ENCODE measurements around the gene MOSPD3.

The MOSPD3 gene

GRCh38 chr7:100568176-100568895 is 44.0 kb upstream of the MOSPD3 start:
- Histone ChIP-seq H3K27ac (no peak overlapping the region), H3K4me1 (ENCODE audit: low read depth, poor library complexity, severe bottlenecking) (no peaks in the 10 kb centered on the region), H2AFZ (ENCODE audit: low read depth) (no peak overlapping the region), H3K4me3 (IDR thresholded peaks at IDR 0.05; ENCODE audit: insufficient read depth, low read depth, low read length) (no peak overlapping the region), H3K9ac (no peak overlapping the region), H4K20me1 (ENCODE audit: insufficient read depth) (no peaks in the 10 kb centered on the region), H3K36me3 (ENCODE audit: insufficient read depth) (no peaks in the 10 kb centered on the region), H3K79me2 (ENCODE audit: insufficient read depth, low read depth) (no peaks in the 10 kb centered on the region), H3K4me2 (no peak overlapping the region), H3K27me3 (ENCODE audit: insufficient read depth, low read depth) (no peaks in the 10 kb centered on the region)
- no peak for TF ChIP-seq CTCF (conservative IDR thresholded peaks at IDR 0.05; ENCODE audit: low read depth, low read length)

GRCh38 chr7:100568896-100569844 is 43.2 kb upstream of the MOSPD3 start:
- Histone ChIP-seq H3K9ac (no peak overlapping the region), H3K36me3 (ENCODE audit: insufficient read depth) (no peaks in the 10 kb centered on the region), H3K4me1 (ENCODE audit: low read depth, poor library complexity, severe bottlenecking) (no peaks in the 10 kb centered on the region), H3K27ac (no peak overlapping the region), H2AFZ (ENCODE audit: low read depth) (no peak overlapping the region), H4K20me1 (ENCODE audit: insufficient read depth) (no peaks in the 10 kb centered on the region), H3K4me2 (no peak overlapping the region), H3K79me2 (ENCODE audit: insufficient read depth, low read depth) (no peaks in the 10 kb centered on the region), H3K27me3 (ENCODE audit: insufficient read depth, low read depth) (no peaks in the 10 kb centered on the region), H3K4me3 (IDR thresholded peaks at IDR 0.05; ENCODE audit: insufficient read depth, low read depth, low read length) (no peak overlapping the region)
- no peak for TF ChIP-seq CTCF (conservative IDR thresholded peaks at IDR 0.05; ENCODE audit: low read depth, low read length)

- Histone ChIP-seq H3K4me2 (no peak overlapping the region), H3K4me3 (IDR thresholded peaks at IDR 0.05; ENCODE audit: insufficient read depth, low read depth, low read length) (no peak overlapping the region), H4K20me1 (ENCODE audit: insufficient read depth) (no peaks in the 10 kb centered on the region), H3K27me3 (ENCODE audit: insufficient read depth, low read depth) (no peaks in the 10 kb centered on the region), H3K79me2 (ENCODE audit: insufficient read depth, low read depth) (no peaks in the 10 kb centered on the region), H3K27ac (no peak overlapping the region), H3K4me1 (ENCODE audit: low read depth, poor library complexity, severe bottlenecking) (no peaks in the 10 kb centered on the region), H3K9ac (no peak overlapping the region), H3K36me3 (ENCODE audit: insufficient read depth) (no peaks in the 10 kb centered on the region), H2AFZ (ENCODE audit: low read depth) (no peak overlapping the region)
- no peak for TF ChIP-seq CTCF (conservative IDR thresholded peaks at IDR 0.05; ENCODE audit: low read depth, low read length)
These were observed 41.1 kb upstream of the MOSPD3 start for GRCh38 chr7:100570954-100571828.

DNA sequence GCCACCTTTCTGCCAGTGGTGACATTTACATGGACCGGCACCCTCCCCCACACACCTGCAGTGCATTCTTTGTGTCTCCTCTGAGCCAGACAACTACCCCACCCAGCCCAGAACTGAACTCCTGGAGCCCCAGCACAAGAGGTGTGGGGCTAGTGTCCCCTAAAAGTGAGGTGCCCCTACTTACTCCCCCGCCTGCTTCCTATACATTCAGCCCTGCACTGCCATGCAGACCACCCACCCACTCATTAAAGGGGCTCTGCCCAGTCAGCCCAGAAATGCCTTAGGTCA is 40.6 kb upstream of the MOSPD3 start:
- H2AFZ ChIP-seq (ENCODE audit: low read depth), result no peak overlapping the region
- no peak overlapping the region for H3K4me3 ChIP-seq (IDR thresholded peaks at IDR 0.05; ENCODE audit: insufficient read depth, low read depth, low read length)
- H3K27ac ChIP-seq, result no peak overlapping the region
- H3K9ac ChIP-seq, result no peak overlapping the region
- no peaks in the 10 kb centered on the region for H4K20me1 ChIP-seq (ENCODE audit: insufficient read depth)
- TF ChIP-seq CTCF (conservative IDR thresholded peaks at IDR 0.05; ENCODE audit: low read depth, low read length), result no peak
- H3K27me3 ChIP-seq (ENCODE audit: insufficient read depth, low read depth), result no peaks in the 10 kb centered on the region
- no peaks in the 10 kb centered on the region for H3K36me3 ChIP-seq (ENCODE audit: insufficient read depth)
- H3K4me2 ChIP-seq, result no peak overlapping the region
- H3K4me1 ChIP-seq (ENCODE audit: low read depth, poor library complexity, severe bottlenecking), result no peaks in the 10 kb centered on the region
- no peaks in the 10 kb centered on the region for H3K79me2 ChIP-seq (ENCODE audit: insufficient read depth, low read depth)
